ENCODE data around the gene NFIX. TPM values are rescaled to one million over a fixed set of nuclear protein-coding genes. Genes with fewer than 3 reads are reported as not detected.

The NFIX gene
- total and polyA plus RNA-seq, 9 of the 15 experiments (the other 6 are each of a cell fraction or from before 2014, with no cell fraction given), result 0.28 to 26.8 (median 5.4) TPM

- no peak for TF ChIP-seq ZBTB40 (IDR thresholded peaks at IDR 0.05)
- no peak for TF ChIP-seq ZBTB40 (CRISPR knock-in tag; IDR thresholded peaks at IDR 0.05)
- peak; percentile 56 for TF ChIP-seq RBFOX2 (IDR thresholded peaks at IDR 0.05; ENCODE audit: low read depth, low read length)
- TF ChIP-seq ASH1L (IDR thresholded peaks at IDR 0.05; ENCODE audit: borderline replicate concordance, low read depth, partially characterized antibody), result no peak
- no peak for TF ChIP-seq ZNF143 (CRISPR knock-in tag; IDR thresholded peaks at IDR 0.05)
- peak; percentile 59; the same call in 1 of the 2 replicates for TF ChIP-seq PKNOX1 (IDR thresholded peaks at IDR 0.05)
- no peak for TF ChIP-seq ZNF239 (CRISPR knock-in tag; IDR thresholded peaks at IDR 0.05)
- no peak for TF ChIP-seq BRF2 (IDR thresholded peaks at IDR 0.05; ENCODE audit: borderline replicate concordance, insufficient read depth, insufficient read length)
- TF ChIP-seq SREBF1 (IDR thresholded peaks at IDR 0.05; ENCODE audit: borderline replicate concordance, low read depth, low read length), result no peak
- no peak for TF ChIP-seq ZNF766 (CRISPR knock-in tag; conservative IDR thresholded peaks at IDR 0.05)
- TF ChIP-seq COPS2 (conservative IDR thresholded peaks at IDR 0.05), result no peak
- TF ChIP-seq ATF4 (CRISPR knock-in tag; IDR thresholded peaks at IDR 0.05), result 0 out of 2 replicates have a peak, but pooled peaks have one; percentile 7
- peak; percentile 74 for TF ChIP-seq POLR2A (conservative IDR thresholded peaks at IDR 0.05)
- TF ChIP-seq XRCC3 (IDR thresholded peaks at IDR 0.05), result no peak
Measured at GRCh38 chr19:13095934-13096927, 101.0 kb downstream of the NFIX start (continued).
